Esophagus muscularis mucosa (tissue), 4 donors: Measurements from ENCODE around the gene CDS2. TPM values are rescaled to one million over a fixed set of nuclear protein-coding genes. Genes with fewer than 3 reads are reported as not detected.

Source experiments
- DNase-seq: peaks from one replicate; pipeline ENCODE4 v3.0.0-alpha.2; 2017; ENCODE audit errors: extremely low spot score
- H3K27ac ChIP-seq, 4 donors: fragments of 200-600 bp; sonication (generic); replicated peaks in 1 of 4; 1 replicate in 3 of 4; 2 replicates in 1 of 4; pipeline ENCODE4 v1.5.1; 2016 to 2019; ENCODE audit warnings: mild to moderate bottlenecking in 1 of 4
- H3K27me3 ChIP-seq, 4 donors: fragments of 200-600 bp; sonication (generic); one replicate each; pipeline versions ENCODE4 v1.5.1 to v1.6.0; 2016 to 2019
- H3K36me3 ChIP-seq, 4 donors: fragments of 200-600 bp; sonication (generic); one replicate each; pipeline ENCODE4 v1.5.1; 2016 to 2019
- H3K4me1 ChIP-seq, 4 donors: fragments of 200-600 bp; sonication (generic); one replicate each; pipeline ENCODE4 v1.5.1; 2016 to 2019
- H3K4me3 ChIP-seq, 4 donors: fragments of 200-600 bp; sonication (generic); 1 replicate in 2 of 4; 2 replicates in 2 of 4; pipeline ENCODE4 v1.5.1; 2016 to 2019; ENCODE audit warnings: mild to moderate bottlenecking in 4 of 4, moderate library complexity in 1 of 4
- H3K9me3 ChIP-seq, 4 donors: fragments of 200-600 bp; sonication (generic); 1 replicate in 3 of 4; 2 replicates in 1 of 4; pipeline ENCODE4 v1.5.1; 2016 to 2019
- CTCF ChIP-seq, 3 experiments: fragments of 200-600 bp in 2 of 3; fragments of 450-650 bp in 1 of 3; sonication (generic) in 2 of 3; IDR thresholded peaks; one replicate each; pipeline ENCODE4 v1.5.1; 2017 to 2019; ENCODE audit warnings: antibody characterized with exemption in 3 of 3, mild to moderate bottlenecking in 2 of 3, moderate library complexity in 1 of 3
- EP300 ChIP-seq: sonication (generic); formaldehyde crosslinking; IDR thresholded peaks from one replicate; pipeline ENCODE4 v1.6.1; 2017; ENCODE audit warnings: antibody characterized with exemption
- POLR2A ChIP-seq: fragments of 450-650 bp; IDR thresholded peaks from one replicate; pipeline ENCODE4 v1.6.1; 2017; ENCODE audit warnings: antibody characterized with exemption, moderate library complexity, mild to moderate bottlenecking, low read depth
- POLR2AphosphoS5 ChIP-seq, 2 donors: sonication (generic); formaldehyde crosslinking; IDR thresholded peaks; one replicate each; pipeline ENCODE4 v1.6.1; 2017; ENCODE audit warnings: antibody characterized with exemption in 2 of 2
- WGBS: methylation state at CpG from one replicate; pipeline ENCODE4 v1.1.5; 2018; 5-methylcytosine and 5-hydroxymethylcytosine counted together
- intact Hi-C: fragments of 100-400 bp; cut with DNase I; formaldehyde crosslinking; loops from one replicate; pipeline ENCODE4 v1.15.1; 2023
- total RNA-seq, 4 donors: library from RNA; depleted of rRNA; stranded (reverse); fragments of >200 nt; gene quantifications; one replicate each; pipeline versions ENCODE4 v1.1.0 to v1.2.1, GENCODE V29; 2016

The CDS2 gene
- total RNA-seq, 4 donors from 2014 or later = 54.8 to 83.1 (median 69.7) TPM

GRCh38 chr20:5215672-5216304, 89.0 kb downstream of the CDS2 start:
- Histone ChIP-seq H3K36me3 (peaks cover 0 to 34% (median 19%) of the 10 kb centered on the region in 4 donors), H3K27me3 (no peaks in the 10 kb centered on the region), H3K9me3 (no peaks in the 10 kb centered on the region), H3K4me3 (no peak overlapping the region), H3K4me1 (peaks cover 4 to 10% (median 5%) of the 10 kb centered on the region in 4 donors), H3K27ac (no peak overlapping the region)
- no peak for DNase-seq
- 76% methylated on average over 4 of the region's 4 CpGs for WGBS
- TF ChIP-seq POLR2AphosphoS5 (IDR thresholded peaks at IDR 0.05) (no peak), CTCF (IDR thresholded peaks at IDR 0.05) (no peak), EP300 (no peak), POLR2A (no peak)
- intact Hi-C loops = no loop called here

- no peaks in the 10 kb centered on the region for H3K9me3 ChIP-seq
- intact Hi-C loops = no loop called here
- no peaks in the 10 kb centered on the region for H3K27me3 ChIP-seq
- no peak overlapping the region for H3K4me3 ChIP-seq
- no peak for TF ChIP-seq POLR2A
- TF ChIP-seq CTCF (IDR thresholded peaks at IDR 0.05) = no peak
- TF ChIP-seq EP300 = no peak
- TF ChIP-seq POLR2AphosphoS5 (IDR thresholded peaks at IDR 0.05) = no peak
- H3K36me3 ChIP-seq = peaks cover 0 to 34% (median 18%) of the 10 kb centered on the region in 4 donors
- H3K4me1 ChIP-seq = peaks cover 4 to 10% (median 5%) of the 10 kb centered on the region in 4 donors
- H3K27ac ChIP-seq = no peak overlapping the region
- WGBS = 87% methylated on average over 3 of the region's 3 CpGs
- DNase-seq = peak; percentile 60
Measured at GRCh38 chr20:5216663-5217062, 89.9 kb downstream of the CDS2 start.

- H3K36me3 ChIP-seq = peaks cover 0 to 25% (median 9%) of the 10 kb centered on the region in 4 donors
- H3K4me3 ChIP-seq = no peak overlapping the region
- TF ChIP-seq CTCF (IDR thresholded peaks at IDR 0.05) = no peak
- no peak for TF ChIP-seq EP300
- peaks cover 4 to 10% (median 5%) of the 10 kb centered on the region in 4 donors for H3K4me1 ChIP-seq
- H3K9me3 ChIP-seq = no peaks in the 10 kb centered on the region
- H3K27ac ChIP-seq = no peak overlapping the region
- H3K27me3 ChIP-seq = no peaks in the 10 kb centered on the region
- WGBS = 94% methylated on average over 4 of the region's 4 CpGs
- DNase-seq = no peak
- intact Hi-C loops = no loop called here
Measured at GRCh38 chr20:5217616-5218015, 90.8 kb downstream of the CDS2 start.

GRCh38 chr20:5220321-5221060, 93.7 kb downstream of the CDS2 start:
- no peaks in the 10 kb centered on the region for H3K9me3 ChIP-seq
- DNase-seq = no peak
- 81% methylated on average over 7 of the region's 7 CpGs for WGBS
- intact Hi-C loops = no loop called here
- H3K27me3 ChIP-seq = no peaks in the 10 kb centered on the region
- no peak overlapping the region for H3K4me3 ChIP-seq
- H3K4me1 ChIP-seq = peaks cover 3 to 9% (median 4%) of the 10 kb centered on the region in 4 donors
- H3K27ac ChIP-seq = no peak overlapping the region
- peaks cover 0 to 13% (median 3%) of the 10 kb centered on the region in 4 donors for H3K36me3 ChIP-seq
- TF ChIP-seq POLR2AphosphoS5 (IDR thresholded peaks at IDR 0.05) = no peak
- TF ChIP-seq EP300 = no peak

GRCh38 chr20:5221061-5221430, 94.2 kb downstream of the CDS2 start:
- Histone ChIP-seq H3K9me3 (no peaks in the 10 kb centered on the region), H3K27ac (no peak overlapping the region), H3K27me3 (no peaks in the 10 kb centered on the region), H3K4me1 (peaks cover 0 to 5% (median 0%) of the 10 kb centered on the region in 4 donors), H3K36me3 (peaks cover 0 to 13% (median 3%) of the 10 kb centered on the region in 4 donors), H3K4me3 (no peak overlapping the region)
- intact Hi-C loops = no loop called here
- DNase-seq = no peak
- WGBS = 96% methylated on average over 4 of the region's 4 CpGs
- no peak for TF ChIP-seq CTCF (IDR thresholded peaks at IDR 0.05)
- no peak for TF ChIP-seq POLR2AphosphoS5 (IDR thresholded peaks at IDR 0.05)
- TF ChIP-seq POLR2A = no peak
- TF ChIP-seq EP300 = no peak
